Parathyroid adenoma (tissue), 2 donors: ENCODE data around the gene SRC.

ENCODE experiments used
- H2AFZ ChIP-seq: fragments of 300-600 bp; sonication (generic); one replicate; pipeline ENCODE4 v1.7.0; 2017; ENCODE audit warnings: antibody characterized with exemption, mild to moderate bottlenecking
- H3K27ac ChIP-seq: fragments of 300-600 bp; sonication (generic); one replicate; pipeline ENCODE4 v1.7.0; 2017
- H3K27me3 ChIP-seq: fragments of 300-600 bp; sonication (generic); one replicate; pipeline ENCODE4 v1.7.0; 2017; ENCODE audit warnings: low read length; ENCODE audit not compliant: control insufficient read depth, insufficient read depth
- H3K36me3 ChIP-seq: fragments of 300-600 bp; sonication (generic); one replicate; pipeline ENCODE4 v1.7.0; 2017; ENCODE audit warnings: low read length; ENCODE audit not compliant: control insufficient read depth, insufficient read depth
- H3K4me1 ChIP-seq: fragments of 300-600 bp; sonication (generic); one replicate; pipeline ENCODE4 v1.7.0; 2017; ENCODE audit warnings: control low read depth
- H3K4me2 ChIP-seq: fragments of 300-600 bp; sonication (generic); one replicate; pipeline ENCODE4 v1.7.0; 2017; ENCODE audit warnings: low read length
- H3K4me3 ChIP-seq: fragments of 300-600 bp; sonication (generic); one replicate; pipeline ENCODE4 v1.7.0; 2017; ENCODE audit warnings: low read depth, low read length
- H3K79me2 ChIP-seq: fragments of 300-600 bp; sonication (generic); one replicate; pipeline ENCODE4 v1.7.0; 2017; ENCODE audit warnings: control low read depth
- H3K9ac ChIP-seq: fragments of 300-600 bp; sonication (generic); one replicate; pipeline ENCODE4 v1.7.0; 2017; ENCODE audit warnings: mild to moderate bottlenecking
- H3K9me3 ChIP-seq: fragments of 300-600 bp; sonication (generic); one replicate; pipeline ENCODE4 v1.7.0; 2017; ENCODE audit warnings: low read length; ENCODE audit not compliant: control insufficient read depth
- TF ChIP-seq, protein P1 (sequence below): fragments of 300-600 bp; sonication (generic); IDR thresholded peaks from one replicate; pipeline ENCODE4 v1.7.0; 2017; ENCODE audit warnings: antibody characterized with exemption, mild to moderate bottlenecking
- donor health status: primary hyperparathyroidism.

Gene SRC

DNA sequence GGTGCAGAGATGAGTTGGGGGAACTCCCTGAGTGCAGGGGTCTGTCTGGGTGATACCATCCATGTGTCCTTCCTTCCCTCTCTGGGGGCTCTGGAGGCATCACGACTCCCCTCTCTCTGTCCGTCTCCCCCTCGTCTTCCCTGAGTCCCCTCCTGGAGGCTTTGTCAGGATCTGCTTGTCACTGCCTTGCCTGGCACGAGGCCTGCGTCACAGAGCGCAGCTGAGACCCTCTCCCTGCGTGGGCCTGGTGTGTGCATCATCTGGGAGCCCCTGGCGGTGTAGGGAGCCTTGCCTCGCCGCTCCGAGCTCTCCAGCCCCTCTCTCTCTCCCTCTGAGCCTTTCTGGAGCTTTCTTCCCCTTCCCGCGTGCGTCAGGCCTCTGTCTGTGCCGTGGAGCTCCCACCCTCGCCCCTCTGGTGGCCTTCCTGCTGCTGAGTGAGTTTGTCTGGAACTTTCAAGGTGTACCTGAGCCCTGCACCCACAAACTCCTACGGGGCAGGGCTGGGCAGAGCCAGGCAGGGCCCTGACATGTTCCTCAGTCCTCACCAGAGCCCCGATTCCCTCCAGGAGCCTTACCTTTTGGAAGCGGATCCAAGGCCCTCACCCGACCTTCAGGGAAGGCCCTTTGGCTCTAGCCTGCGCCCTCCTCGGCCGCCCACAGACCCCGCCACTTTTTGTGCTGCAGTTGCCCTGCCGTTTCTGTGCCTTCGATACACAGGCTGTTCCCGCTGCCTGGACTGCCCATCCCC lies 70.3 kb downstream of the SRC start:
- no peaks in the 10 kb centered on the region for H3K4me1 ChIP-seq
- TF ChIP-seq, protein P1, sequence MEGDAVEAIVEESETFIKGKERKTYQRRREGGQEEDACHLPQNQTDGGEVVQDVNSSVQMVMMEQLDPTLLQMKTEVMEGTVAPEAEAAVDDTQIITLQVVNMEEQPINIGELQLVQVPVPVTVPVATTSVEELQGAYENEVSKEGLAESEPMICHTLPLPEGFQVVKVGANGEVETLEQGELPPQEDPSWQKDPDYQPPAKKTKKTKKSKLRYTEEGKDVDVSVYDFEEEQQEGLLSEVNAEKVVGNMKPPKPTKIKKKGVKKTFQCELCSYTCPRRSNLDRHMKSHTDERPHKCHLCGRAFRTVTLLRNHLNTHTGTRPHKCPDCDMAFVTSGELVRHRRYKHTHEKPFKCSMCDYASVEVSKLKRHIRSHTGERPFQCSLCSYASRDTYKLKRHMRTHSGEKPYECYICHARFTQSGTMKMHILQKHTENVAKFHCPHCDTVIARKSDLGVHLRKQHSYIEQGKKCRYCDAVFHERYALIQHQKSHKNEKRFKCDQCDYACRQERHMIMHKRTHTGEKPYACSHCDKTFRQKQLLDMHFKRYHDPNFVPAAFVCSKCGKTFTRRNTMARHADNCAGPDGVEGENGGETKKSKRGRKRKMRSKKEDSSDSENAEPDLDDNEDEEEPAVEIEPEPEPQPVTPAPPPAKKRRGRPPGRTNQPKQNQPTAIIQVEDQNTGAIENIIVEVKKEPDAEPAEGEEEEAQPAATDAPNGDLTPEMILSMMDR: no peak
- no peak overlapping the region for H3K27ac ChIP-seq
- H3K9me3 ChIP-seq: no peaks in the 10 kb centered on the region
- no peak overlapping the region for H3K4me2 ChIP-seq
- H3K36me3 ChIP-seq: no peaks in the 10 kb centered on the region
- no peaks in the 10 kb centered on the region for H3K79me2 ChIP-seq
- H3K9ac ChIP-seq: no peak overlapping the region
- H3K27me3 ChIP-seq: peaks cover 7% of the 10 kb centered on the region
- H2AFZ ChIP-seq: no peak overlapping the region
- no peak overlapping the region for H3K4me3 ChIP-seq

DNA sequence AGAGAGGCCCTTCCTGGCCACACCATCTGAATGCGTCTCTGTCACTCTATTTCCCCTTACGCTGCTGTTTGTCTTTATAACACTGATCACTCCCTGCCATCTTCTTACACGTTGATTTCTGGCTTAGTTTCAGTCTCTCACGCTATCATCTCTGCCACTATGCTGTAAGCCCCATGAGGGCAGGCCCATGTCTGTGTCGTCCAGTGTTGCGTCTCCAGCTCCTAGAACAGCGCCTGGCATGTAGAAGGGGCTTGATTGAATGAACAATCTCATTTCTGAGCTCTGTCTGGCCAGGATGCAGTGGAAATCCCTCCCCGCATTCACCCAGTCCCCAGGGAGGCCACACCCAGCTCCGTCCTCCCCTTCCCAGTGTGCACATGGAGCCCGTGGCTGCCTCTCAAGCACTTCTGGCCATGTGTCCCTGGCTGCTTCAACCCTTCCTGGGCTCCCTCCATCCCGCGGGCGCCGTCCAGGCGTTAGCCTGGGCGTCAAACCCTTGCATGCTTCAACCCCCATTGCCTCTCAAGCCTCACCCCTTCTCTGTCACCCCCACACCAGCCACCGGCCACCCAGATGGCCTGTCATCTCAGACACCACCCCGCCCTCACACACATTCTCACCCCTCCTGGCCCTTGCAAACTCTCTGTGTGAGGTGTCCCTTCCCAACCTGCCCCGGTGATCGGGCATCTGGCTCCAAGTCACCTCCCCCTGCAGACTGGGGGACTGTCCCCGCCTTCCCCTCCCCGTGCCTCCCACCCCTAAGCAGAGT lies 71.1 kb downstream of the SRC start:
- Histone ChIP-seq H3K9ac (no peak overlapping the region), H3K4me2 (no peak overlapping the region), H3K27me3 (peaks cover 7% of the 10 kb centered on the region), H3K4me3 (no peak overlapping the region), H2AFZ (no peak overlapping the region), H3K27ac (no peak overlapping the region), H3K9me3 (no peaks in the 10 kb centered on the region), H3K79me2 (no peaks in the 10 kb centered on the region), H3K4me1 (no peaks in the 10 kb centered on the region), H3K36me3 (no peaks in the 10 kb centered on the region)
- TF ChIP-seq, protein P1: no peak

DNA sequence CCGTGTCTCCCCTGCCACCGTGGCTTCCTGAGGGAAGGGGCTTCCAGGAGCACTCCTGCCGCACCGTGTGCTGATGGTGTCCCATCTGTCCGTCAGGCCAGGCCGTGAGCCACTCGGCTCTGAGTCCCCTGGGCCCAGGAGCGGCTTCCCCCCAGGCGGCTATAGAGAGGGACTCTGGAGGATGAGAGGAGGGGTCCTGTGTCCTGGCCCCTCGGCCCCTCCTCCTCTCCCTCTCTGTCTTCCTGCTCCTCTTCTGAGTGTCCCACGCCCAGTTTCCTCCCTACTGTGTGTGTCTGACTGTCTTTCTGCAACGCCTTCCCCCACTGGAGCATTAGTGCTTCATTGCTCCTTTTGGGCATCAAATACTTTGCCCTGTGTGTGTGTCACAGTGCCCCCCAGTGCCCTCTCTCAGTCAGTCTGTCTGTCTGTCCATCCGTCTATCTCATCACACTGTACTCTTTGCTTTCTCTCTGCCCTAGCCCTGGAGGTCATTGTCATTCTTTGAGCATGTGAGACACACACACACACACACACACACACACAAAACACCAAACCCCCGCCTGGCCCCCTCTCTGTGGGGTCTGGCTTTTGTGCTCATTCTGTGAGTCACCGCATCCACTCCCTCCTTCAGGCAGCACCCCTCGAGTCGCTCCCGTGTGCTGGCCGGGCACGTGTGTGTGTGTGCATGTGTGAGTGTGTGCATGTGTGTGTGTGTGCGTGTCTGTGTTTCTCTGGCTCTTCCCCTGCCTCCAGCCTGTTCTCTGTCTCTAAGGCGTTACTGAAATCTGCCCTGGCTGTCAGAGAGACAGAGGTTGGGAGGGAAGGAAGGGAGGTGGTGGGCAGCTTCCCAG lies 71.9 kb downstream of the SRC start:
- H3K79me2 ChIP-seq: no peaks in the 10 kb centered on the region
- TF ChIP-seq, protein P1: no peak
- H3K27me3 ChIP-seq: peaks cover 7% of the 10 kb centered on the region

DNA sequence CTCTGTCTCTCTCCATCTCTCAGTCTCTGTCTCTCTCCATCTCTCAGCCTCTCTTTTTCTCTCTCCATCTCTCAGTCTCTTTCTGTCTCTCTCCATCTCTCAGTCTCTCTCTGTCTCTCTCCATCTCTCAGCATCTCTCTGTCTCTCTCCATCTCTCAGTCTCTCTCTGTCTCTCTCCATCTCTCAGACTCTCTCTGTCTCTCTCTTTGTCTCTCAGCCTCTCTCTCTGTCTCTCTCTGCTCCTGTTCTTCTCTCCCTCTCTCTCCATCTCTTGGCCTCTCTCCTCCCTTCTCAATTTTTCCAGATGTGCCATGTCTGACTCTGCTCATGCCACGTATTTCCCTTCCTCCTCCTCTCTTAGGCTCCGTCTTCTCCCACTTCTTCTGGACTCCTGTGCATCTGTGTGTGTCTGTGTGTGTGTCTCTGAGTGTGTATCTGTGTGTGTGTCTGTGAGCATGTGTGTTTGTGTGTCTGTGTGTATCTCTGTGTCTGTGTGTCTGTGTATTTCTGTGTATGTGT lies 72.7 kb downstream of the SRC start:
- TF ChIP-seq, protein P1: no peak
- H3K9ac ChIP-seq: no peak overlapping the region
- H3K9me3 ChIP-seq: no peaks in the 10 kb centered on the region
- H3K27ac ChIP-seq: no peak overlapping the region
- H3K4me1 ChIP-seq: no peaks in the 10 kb centered on the region
- H3K36me3 ChIP-seq: no peaks in the 10 kb centered on the region
- no peak overlapping the region for H2AFZ ChIP-seq
- peaks cover 7% of the 10 kb centered on the region for H3K27me3 ChIP-seq
- H3K4me3 ChIP-seq: no peak overlapping the region
- H3K4me2 ChIP-seq: no peak overlapping the region
- H3K79me2 ChIP-seq: no peaks in the 10 kb centered on the region

More for the DNA sequence above, 71.9 kb downstream of the SRC start:
- no peaks in the 10 kb centered on the region for H3K9me3 ChIP-seq
- H3K4me1 ChIP-seq: no peaks in the 10 kb centered on the region
- no peak overlapping the region for H3K4me3 ChIP-seq
- no peak overlapping the region for H3K27ac ChIP-seq
- H3K4me2 ChIP-seq: no peak overlapping the region
- no peaks in the 10 kb centered on the region for H3K36me3 ChIP-seq
- H2AFZ ChIP-seq: no peak overlapping the region
- H3K9ac ChIP-seq: no peak overlapping the region
